CD4-positive, alpha-beta T cell treated with Interferon gamma for 1 hour (primary cell): ENCODE data around the gene LIPG.
"Not testable (repeated sequence)": the region's sequence is repeated elsewhere in the genome, so short reads cannot be mapped to it uniquely, and the experiment has no call there.

ENCODE experiments used
- DNase-seq: peaks from one replicate; pipeline ENCODE4 v3.0.0-alpha.2; 2020

The LIPG gene

GRCh38 chr18:49547701-49548100, 14.2 kb upstream of the LIPG start:
- no peak for DNase-seq

- DNase-seq, result no peak
Observed at GRCh38 chr18:49548229-49548636, 13.6 kb upstream of the LIPG start.

- DNase-seq, result no peak
Observed at GRCh38 chr18:49550621-49551339, 11.1 kb upstream of the LIPG start.

GRCh38 chr18:49553003-49553402, 8.9 kb upstream of the LIPG start:
- DNase-seq, result no peak

GRCh38 chr18:49555641-49556040, 6.2 kb upstream of the LIPG start:
- no peak for DNase-seq

DNA sequence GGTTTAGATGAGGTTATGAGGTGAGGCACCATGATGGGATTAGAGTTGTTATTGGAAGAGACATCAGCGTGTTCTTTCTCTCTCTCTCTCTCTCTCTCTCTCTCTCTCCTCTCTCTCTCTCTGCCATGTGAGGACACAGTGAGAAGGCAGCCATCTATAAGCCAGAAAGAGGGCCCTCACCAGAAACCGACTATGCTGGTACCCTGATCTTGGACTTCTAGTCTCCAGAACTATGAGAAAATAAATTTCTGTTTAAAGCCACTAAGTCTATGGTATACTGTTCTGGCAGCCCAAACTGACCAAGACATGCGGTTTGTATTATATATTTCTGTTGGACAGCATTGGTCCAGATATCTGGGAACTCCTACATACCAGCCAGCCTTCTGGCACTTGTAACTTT, 3.5 kb upstream of the LIPG start:
- no peak for DNase-seq

GRCh38 chr18:49559326-49559931, 2.4 kb upstream of the LIPG start:
- DNase-seq, result not testable (repeated sequence)

DNA sequence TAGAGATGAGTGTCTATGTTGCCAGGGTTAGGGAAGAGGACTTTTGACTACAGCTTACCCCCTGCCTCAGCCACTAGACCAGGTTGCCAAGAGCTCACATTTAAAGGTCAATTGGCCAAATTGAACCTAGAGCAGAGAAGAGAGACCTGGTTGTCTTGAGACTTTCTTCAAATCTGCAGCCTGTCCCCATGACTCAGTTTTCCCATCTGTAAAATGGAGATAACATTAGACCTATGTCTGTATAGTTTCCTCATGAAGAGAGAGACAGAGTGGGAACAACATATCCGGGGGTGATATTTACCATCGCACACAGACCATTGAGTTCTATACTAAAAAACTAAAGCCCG, 1.6 kb upstream of the LIPG start:
- no peak for DNase-seq

DNA sequence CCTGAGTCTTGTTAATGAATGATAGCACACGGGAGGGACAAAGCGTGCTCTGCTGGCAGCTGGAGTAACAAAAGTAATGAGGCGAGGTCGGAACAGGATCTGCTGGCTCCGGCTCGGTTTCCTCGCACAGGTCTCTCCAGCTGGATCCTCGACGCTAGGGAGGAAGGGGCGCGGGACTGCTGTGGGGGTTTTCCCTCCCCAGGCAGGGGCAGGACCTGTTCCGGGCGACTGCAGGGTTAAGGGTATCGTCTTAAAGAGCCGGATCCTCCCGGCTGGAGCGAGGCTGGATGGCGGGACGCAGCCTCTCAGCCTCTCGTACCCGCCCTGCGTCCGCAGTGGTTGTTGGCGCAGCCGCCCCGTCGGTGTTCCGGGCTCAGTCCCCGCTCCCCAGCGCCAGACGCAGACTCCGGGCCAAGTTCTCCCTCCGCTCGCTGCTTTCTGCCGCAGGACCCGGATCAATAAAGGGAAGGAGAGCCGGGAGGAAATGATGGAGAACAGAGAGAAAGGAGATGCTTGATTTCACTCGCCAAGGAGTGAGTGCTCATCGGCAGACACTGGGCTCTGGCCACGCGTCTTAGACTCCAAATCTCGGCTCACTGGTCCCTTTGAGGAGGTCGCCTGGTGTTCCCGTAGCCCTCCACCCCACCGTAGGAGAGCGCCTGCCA, 1.1 kb upstream of the LIPG start:
- no peak for DNase-seq

DNA sequence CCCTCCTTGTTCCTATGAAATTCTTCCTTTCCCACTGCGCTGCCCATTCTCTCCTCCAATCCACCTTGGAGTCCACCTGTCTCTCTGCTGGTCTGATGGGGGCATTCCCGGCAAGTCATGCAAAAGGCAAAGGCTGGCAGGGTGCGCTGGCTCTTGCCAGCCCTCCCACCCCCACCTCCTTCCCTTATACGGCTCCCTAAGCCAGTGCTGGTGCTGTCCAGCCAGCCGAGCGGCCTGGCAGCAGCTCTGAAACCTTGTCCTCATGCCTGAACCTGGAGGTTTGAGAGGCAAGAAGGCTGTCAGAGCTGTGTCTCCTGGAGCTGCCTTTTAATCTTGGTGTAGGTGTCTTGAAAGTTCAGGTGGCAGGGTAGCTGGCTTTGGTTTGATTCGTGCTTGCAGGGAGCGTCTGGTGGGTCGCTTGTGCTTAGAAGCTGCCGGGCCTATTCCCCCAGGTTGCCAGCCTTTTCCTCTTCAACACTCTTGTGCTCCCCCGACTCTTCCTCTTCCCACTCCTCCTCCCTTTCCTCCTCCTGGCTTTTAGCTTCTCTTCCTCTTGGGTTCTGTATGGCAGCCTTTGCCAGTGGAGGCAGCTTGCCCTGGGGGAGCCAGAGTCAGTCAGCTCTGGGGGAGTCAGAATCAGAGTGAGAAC, 748 bp downstream of the LIPG start:
- no peak for DNase-seq

GRCh38 chr18:49563130-49563540, 1.3 kb downstream of the LIPG start:
- DNase-seq, result no peak

- no peak for DNase-seq
Observed at GRCh38 chr18:49563701-49564517, 2.1 kb downstream of the LIPG start.

GRCh38 chr18:49564518-49564834, 2.6 kb downstream of the LIPG start:
- DNase-seq, result no peak

DNA sequence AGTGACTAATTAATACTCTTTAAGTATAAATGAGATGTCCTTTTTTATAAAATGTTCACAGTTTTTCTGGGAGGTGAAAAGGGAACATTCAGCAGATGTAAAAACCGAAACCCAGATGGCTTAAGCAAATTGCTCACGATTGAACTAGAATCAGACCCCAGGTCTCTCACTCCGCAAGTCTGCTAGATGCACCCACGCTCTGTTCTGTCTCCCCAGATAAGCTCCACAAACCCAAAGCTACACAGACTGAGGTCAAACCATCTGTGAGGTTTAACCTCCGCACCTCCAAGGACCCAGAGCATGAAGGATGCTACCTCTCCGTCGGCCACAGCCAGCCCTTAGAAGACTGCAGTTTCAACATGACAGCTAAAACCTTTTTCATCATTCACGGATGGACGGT, 3.2 kb downstream of the LIPG start:
- DNase-seq, result no peak

DNA sequence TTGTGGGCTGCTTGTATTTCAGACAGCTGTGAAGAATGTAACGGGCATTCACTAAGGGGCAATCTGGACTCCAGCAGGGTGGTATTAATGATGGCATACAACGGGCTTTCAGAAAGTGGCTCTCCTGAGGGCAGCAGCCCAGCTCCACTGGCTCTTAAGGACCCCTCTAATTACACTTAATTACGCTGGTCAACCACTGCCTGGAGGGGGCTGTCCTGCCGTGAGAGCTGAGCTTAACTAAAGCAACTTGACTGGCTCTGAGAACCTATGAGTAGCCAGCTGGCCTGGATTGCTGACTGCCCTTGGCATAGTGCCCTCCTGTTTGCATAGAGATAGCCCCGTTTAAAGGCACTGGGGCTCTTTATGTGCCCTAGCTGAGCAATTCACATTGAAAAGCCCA, 3.8 kb downstream of the LIPG start:
- DNase-seq, result no peak

DNA sequence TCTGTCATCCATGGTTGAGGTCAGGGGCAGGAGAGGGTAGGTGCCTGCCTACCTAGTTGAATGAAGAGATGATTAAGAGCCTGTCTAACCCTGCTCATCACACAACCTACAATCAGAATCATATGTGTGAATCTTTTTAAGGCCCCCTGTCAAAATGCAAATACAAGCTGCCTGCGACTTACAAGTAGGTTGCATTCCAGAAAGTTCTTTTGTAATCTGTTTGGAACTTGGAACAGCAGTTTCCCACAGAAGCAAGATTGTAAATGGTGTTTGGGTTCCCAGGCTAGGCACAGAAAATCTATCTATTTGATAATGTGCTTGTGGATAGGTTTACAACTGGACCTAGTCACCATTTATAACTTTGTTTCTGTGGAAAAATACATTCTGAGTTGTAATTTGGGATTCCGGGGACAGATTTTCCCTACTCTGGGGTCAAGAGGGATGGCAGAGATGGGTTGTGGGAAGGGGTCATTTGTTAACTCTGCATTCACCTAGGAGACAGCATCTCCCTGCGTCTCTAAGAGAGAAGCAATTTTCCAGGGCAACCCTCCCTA, 4.4 kb downstream of the LIPG start:
- no peak for DNase-seq

GRCh38 chr18:49566985-49567384, 5.1 kb downstream of the LIPG start:
- DNase-seq, result no peak

DNA sequence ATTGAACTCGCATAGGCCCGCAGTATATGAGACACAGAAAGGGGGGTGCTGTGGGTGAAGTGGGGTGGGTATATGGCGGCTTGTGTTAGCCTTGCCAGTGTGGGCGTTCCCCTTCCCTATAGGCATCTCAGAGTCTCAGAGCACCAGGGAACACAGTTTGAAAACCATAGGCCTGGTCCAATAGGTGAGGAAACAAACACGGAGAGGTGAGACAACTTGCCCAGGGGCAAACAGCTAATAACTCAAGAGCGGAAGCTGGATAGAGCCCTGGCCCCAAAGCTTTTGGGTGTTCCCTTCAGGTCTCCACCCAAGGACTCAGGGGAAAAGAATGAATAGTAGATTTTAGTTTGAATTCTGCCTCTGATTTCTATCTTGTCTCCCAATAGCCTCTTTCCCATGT, 7.9 kb downstream of the LIPG start:
- no peak for DNase-seq

DNA sequence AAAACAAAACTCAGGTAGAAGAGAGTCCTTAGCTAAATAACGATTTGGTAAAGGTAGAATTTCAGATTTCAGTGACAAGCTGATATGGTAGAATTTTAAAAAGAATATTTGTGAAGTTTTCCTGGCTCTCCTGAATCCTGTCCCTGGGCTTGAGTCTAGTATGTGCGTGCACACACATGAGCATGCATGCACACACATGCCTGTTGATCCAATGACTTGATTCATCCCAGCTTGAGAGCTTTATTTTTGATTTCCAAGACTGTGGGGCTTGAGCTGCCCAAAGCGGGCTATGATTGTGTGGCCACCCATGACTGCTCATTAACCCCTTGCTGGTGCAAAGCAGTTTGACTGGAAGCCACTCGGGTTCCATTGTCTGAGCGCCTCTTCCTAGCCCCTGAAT, 9.0 kb downstream of the LIPG start:
- DNase-seq, result no peak

DNA sequence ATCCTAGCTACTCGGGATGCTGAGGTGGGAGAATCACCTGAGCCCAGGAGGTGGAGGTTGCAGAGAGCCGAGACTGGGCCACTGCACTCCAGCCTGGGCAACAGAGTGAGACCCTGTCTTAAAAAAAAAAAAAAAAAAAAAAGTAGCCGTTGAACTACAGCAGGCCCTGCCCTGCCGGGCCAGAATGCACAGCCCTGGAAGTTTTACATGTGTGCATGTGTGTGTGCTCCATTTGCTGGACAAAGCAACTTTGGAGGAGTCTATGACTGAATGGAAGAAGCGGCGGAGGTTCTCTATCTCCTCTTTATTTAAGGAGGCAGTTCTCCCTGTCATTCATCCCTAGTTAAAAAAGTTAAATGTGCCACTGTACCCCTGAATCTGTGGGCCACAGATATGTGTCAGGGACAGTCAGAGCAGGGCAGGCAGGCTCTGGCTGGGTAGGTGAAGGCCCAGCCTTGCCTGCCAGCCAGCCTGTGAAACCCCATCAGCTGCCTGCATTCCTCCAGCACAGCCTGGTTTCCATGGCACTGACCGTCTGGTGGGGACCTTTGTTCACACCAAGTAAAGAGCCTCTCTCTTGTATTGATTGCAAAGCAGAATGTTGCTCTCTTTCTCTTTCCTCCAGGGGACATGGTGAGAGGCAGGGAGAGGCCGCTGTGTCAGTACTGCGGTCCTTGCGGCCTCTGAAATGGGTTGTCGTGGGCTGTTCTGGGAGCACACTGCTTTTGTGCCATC, 10.9 kb downstream of the LIPG start:
- no peak for DNase-seq

DNA sequence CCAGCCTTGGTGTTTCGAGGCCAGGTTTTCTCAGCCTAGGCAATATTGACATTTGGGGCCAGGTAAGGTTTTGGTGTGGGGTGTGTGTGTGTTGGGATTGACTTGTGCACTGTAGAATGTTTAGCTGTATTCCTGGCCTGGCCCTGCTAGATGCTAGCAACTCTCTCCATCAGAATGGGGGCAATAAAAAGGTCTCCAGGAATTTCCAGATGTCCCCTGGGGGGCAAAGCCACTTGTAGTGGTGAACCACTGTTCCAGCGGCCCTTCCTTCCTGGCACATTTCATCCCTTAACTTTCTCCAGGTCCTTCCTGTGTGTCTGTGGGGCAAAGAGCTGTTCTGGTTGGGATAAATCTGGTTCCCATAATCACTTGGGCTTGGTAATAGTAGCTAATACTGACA, 12.0 kb downstream of the LIPG start:
- no peak for DNase-seq

GRCh38 chr18:49579041-49579440, 17.2 kb downstream of the LIPG start:
- DNase-seq, result not testable (repeated sequence)
